OCI-LY1 (cell line): ENCODE data around the gene MMP25.

Source experiments
- H2AFZ ChIP-seq: fragments of 200-600 bp; sonication (generic), shearing (Covaris generic); 2 replicates; pipeline ENCODE4 v1.6.0; 2014; ENCODE audit warnings: antibody characterized with exemption, mild to moderate bottlenecking, low read length
- H3F3A ChIP-seq: fragments of 200-600 bp; sonication (generic), shearing (Covaris generic); 2 replicates; pipeline ENCODE4 v1.6.0; 2014; ENCODE audit warnings: mild to moderate bottlenecking, antibody characterized with exemption, low read length, moderate library complexity; ENCODE audit not compliant: insufficient read depth
- H3K27ac ChIP-seq: fragments of 200-600 bp; sonication (generic); 2 replicates; pipeline ENCODE4 v1.5.1; 2014; ENCODE audit warnings: low read length, mixed run types, mild to moderate bottlenecking, low read depth; ENCODE audit not compliant: poor library complexity, severe bottlenecking
- H3K27me3 ChIP-seq: fragments of 200-600 bp; sonication (generic); 2 replicates; pipeline ENCODE4 v1.6.0; 2014; ENCODE audit warnings: antibody characterized with exemption, mild to moderate bottlenecking, low read length, moderate library complexity; ENCODE audit not compliant: insufficient read depth
- H3K36me3 ChIP-seq: fragments of 200-600 bp; sonication (generic); 2 replicates; pipeline ENCODE4 v1.6.1; 2014; ENCODE audit warnings: mild to moderate bottlenecking, antibody characterized with exemption, low read length, moderate library complexity, mixed read lengths; ENCODE audit not compliant: insufficient read depth
- H3K4me1 ChIP-seq: fragments of 200-600 bp; sonication (generic); 2 replicates; pipeline ENCODE4 v1.5.1; 2014; ENCODE audit warnings: mild to moderate bottlenecking, low read length, moderate library complexity; ENCODE audit not compliant: insufficient read depth, severe bottlenecking
- H3K4me2 ChIP-seq: fragments of 200-600 bp; sonication (generic), shearing (Covaris generic); 2 replicates; pipeline ENCODE4 v1.6.1; 2014; ENCODE audit warnings: low read length
- H3K4me3 ChIP-seq: fragments of 200-600 bp; sonication (generic); 2 replicates; pipeline ENCODE4 v1.5.1; 2014; ENCODE audit warnings: low read length, low read depth, mild to moderate bottlenecking, mixed read lengths; ENCODE audit not compliant: poor library complexity, severe bottlenecking
- H3K79me2 ChIP-seq: fragments of 200-600 bp; shearing (Covaris generic); 2 replicates; pipeline ENCODE4 v1.6.1; 2016; ENCODE audit warnings: mixed run types, low read length, mixed read lengths; ENCODE audit not compliant: insufficient read depth
- H3K9ac ChIP-seq: fragments of 200-600 bp; sonication (generic), shearing (Covaris generic); 2 replicates; pipeline ENCODE4 v1.6.1; 2014; ENCODE audit warnings: mild to moderate bottlenecking, low read length, mixed read lengths
- H3K9me2 ChIP-seq: fragments of 200-600 bp; sonication (generic), shearing (Covaris generic); 2 replicates; pipeline ENCODE4 v1.6.1; 2014; ENCODE audit warnings: low read depth, mild to moderate bottlenecking, low read length, mixed read lengths
- H3K9me3 ChIP-seq: fragments of 200-600 bp; shearing (Covaris generic); 2 replicates; pipeline ENCODE4 v1.6.1; 2014; ENCODE audit warnings: low read length, mixed read lengths
- H4K20me1 ChIP-seq: fragments of 200-600 bp; sonication (generic), shearing (Covaris generic); 2 replicates; pipeline ENCODE4 v1.6.0; 2016; ENCODE audit warnings: mild to moderate bottlenecking, low read length; ENCODE audit not compliant: insufficient read depth
- EZH2 ChIP-seq: fragments of 200-600 bp; sonication (generic), shearing (Covaris generic); IDR thresholded peaks from 2 replicates; pipeline ENCODE4 v1.8.0; 2017; ENCODE audit warnings: borderline replicate concordance, mixed run types, mild to moderate bottlenecking, antibody characterized with exemption, low read length, moderate library complexity, mixed read lengths
- TF ChIP-seq, protein P1 (sequence below): fragments of 200-600 bp; sonication (generic), shearing (Covaris generic); IDR thresholded peaks from 2 replicates; pipeline ENCODE4 v1.5.1; 2017; ENCODE audit warnings: mild to moderate bottlenecking, antibody characterized with exemption, low read length, moderate library complexity, mixed read lengths

Gene MMP25

DNA sequence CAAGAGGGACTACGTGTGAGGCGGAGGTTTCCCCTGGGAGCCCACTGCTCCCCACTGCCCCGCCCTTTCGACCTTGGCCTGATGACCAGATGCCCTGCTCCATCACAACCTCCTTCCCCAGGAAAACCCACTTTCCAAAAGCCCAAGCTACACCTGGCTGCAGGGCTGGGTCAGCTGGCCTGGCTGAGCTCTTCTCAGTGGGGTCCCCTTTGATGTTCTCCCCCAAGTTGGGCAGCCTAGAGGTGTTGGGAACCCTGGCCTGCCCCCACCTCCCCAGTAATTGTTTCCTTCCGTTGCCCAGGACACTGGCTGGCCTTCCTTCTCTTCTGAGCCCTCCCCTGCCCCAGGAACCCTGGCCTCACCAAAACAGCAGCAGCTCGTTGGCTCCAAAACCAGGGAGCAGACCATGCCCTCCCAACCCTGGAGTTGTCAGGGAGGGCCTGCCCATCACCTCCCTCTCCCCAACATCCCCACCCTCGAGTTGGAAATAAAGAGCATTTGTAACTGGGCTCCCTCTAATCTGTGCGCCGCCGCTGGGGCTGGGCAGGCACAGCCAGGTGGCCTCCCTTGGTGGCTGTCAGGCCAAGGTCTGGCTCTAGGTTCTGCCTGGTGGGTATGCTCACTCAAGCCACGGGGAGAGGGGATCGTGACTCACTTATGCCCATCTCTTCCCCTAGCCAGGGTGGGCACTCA, 32.2 kb upstream of the MMP25 start:
- Histone ChIP-seq H4K20me1 (no peaks in the 10 kb centered on the region), H3K9ac (no peak overlapping the region), H3K27ac (no peak overlapping the region), H3K36me3 (no peaks in the 10 kb centered on the region), H3K4me3 (no peak overlapping the region), H3K4me1 (peaks cover 10% of the 10 kb centered on the region), H3K27me3 (peaks cover 19% of the 10 kb centered on the region), H3K9me3 (no peaks in the 10 kb centered on the region), H2AFZ (no peak overlapping the region), H3K79me2 (no peaks in the 10 kb centered on the region), H3F3A (no peaks in the 10 kb centered on the region), H3K9me2 (no peaks in the 10 kb centered on the region), H3K4me2 (no peak overlapping the region)
- TF ChIP-seq, protein P1, sequence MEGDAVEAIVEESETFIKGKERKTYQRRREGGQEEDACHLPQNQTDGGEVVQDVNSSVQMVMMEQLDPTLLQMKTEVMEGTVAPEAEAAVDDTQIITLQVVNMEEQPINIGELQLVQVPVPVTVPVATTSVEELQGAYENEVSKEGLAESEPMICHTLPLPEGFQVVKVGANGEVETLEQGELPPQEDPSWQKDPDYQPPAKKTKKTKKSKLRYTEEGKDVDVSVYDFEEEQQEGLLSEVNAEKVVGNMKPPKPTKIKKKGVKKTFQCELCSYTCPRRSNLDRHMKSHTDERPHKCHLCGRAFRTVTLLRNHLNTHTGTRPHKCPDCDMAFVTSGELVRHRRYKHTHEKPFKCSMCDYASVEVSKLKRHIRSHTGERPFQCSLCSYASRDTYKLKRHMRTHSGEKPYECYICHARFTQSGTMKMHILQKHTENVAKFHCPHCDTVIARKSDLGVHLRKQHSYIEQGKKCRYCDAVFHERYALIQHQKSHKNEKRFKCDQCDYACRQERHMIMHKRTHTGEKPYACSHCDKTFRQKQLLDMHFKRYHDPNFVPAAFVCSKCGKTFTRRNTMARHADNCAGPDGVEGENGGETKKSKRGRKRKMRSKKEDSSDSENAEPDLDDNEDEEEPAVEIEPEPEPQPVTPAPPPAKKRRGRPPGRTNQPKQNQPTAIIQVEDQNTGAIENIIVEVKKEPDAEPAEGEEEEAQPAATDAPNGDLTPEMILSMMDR, result no peak
- TF ChIP-seq EZH2, result no peak

DNA sequence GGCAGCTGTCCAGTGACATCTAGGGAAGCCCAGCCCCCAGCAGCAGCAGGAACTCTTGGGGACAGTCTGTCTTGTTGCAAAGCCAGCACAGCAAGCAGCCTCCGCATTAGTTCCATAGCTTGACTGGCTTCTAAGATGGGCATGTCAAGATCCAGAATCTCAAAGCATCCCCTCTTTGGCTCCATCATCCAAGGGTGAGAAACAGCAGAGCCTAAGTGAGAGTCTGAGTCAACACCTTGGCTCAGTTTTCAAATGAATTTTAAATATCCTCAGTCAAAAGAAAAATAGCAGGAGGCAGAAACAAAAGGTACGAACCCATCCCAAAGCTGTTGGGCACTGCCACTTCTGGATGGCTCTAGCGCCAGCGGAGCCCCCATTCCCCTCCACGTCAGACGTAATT, 31.4 kb upstream of the MMP25 start:
- H2AFZ ChIP-seq, result no peak overlapping the region
- H3K4me2 ChIP-seq, result no peak overlapping the region
- no peaks in the 10 kb centered on the region for H3F3A ChIP-seq
- no peaks in the 10 kb centered on the region for H3K9me3 ChIP-seq
- no peak overlapping the region for H3K27ac ChIP-seq
- H3K9ac ChIP-seq, result no peak overlapping the region
- no peaks in the 10 kb centered on the region for H3K9me2 ChIP-seq
- H3K4me1 ChIP-seq, result peaks cover 10% of the 10 kb centered on the region
- H3K4me3 ChIP-seq, result no peak overlapping the region
- H4K20me1 ChIP-seq, result no peaks in the 10 kb centered on the region
- no peak for TF ChIP-seq EZH2
- TF ChIP-seq, protein P1, result no peak
- no peaks in the 10 kb centered on the region for H3K79me2 ChIP-seq
- peaks cover 19% of the 10 kb centered on the region for H3K27me3 ChIP-seq
- no peaks in the 10 kb centered on the region for H3K36me3 ChIP-seq

DNA sequence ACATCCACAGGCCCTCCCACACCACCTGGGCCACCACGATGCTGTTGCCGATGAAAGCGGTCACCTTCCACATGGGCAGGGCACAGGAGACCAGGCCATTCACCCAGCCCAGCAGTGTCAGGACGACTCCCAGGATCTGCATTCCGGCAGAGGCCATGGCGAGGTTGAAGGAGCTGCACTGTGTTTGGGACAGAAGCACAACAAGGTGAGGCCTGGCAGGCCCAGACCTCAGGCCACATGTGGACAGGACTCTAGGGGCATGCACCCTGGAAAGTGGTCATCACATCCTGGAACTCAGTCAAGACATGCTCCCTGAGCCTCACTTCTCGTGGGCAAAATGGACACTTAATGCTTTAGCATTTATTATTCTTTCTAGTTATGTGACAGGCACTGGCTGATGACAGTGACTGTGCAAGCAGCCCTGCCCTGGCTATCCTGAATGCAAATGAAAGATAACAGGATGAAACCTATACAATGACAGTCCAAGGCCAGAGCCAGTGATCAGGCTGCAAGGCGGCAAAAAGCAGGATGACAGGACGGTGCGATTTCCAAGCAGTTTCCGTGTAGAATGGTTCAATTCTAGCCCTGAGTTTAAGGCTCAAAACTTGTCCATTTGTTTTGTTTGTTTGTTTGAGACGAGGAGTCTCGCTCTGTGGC, 30.4 kb upstream of the MMP25 start:
- no peaks in the 10 kb centered on the region for H4K20me1 ChIP-seq
- no peaks in the 10 kb centered on the region for H3K79me2 ChIP-seq
- no peak overlapping the region for H3K4me2 ChIP-seq
- no peaks in the 10 kb centered on the region for H3K36me3 ChIP-seq
- no peaks in the 10 kb centered on the region for H3K9me2 ChIP-seq
- H3K27me3 ChIP-seq, result peaks cover 19% of the 10 kb centered on the region
- H3K9ac ChIP-seq, result no peak overlapping the region
- no peak overlapping the region for H2AFZ ChIP-seq
- H3K9me3 ChIP-seq, result no peaks in the 10 kb centered on the region
- H3K4me3 ChIP-seq, result no peak overlapping the region
- H3K4me1 ChIP-seq, result peaks cover 16% of the 10 kb centered on the region
- no peak for TF ChIP-seq EZH2
- TF ChIP-seq, protein P1, result no peak
- H3K27ac ChIP-seq, result no peak overlapping the region
- H3F3A ChIP-seq, result no peaks in the 10 kb centered on the region
